ENCODE measurements around the gene NETO1. TPM values are rescaled to one million over a fixed set of nuclear protein-coding genes. Genes with fewer than 3 reads are reported as not detected.

The NETO1 gene
- polyA plus RNA-seq, 2 of the 4 experiments (the other 2 are of a cell fraction): 0.04 TPM; not detected in 1

DNA sequence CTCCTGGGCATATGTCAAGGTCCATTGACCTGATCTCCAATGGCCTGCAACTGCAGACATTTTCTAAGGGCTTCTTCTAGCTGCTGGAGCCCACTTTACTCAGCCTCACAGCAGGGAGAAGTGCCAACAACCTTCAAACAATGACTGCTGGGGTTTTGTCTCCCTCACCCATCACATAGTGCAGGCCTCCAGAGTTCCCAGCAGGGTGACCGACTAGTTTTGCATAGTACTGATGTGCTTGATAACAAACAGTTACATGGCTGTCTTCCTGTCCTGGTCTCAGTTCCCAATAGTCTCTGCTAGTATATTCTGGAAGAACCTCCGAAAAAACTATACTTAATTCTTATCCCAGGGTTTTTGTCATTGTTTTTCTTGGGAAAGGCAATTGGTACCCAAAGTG is 10.4 kb upstream of the NETO1 start (continued):
- TF ChIP-seq HMGXB4 (CRISPR knock-in tag; IDR thresholded peaks at IDR 0.05; ENCODE audit: borderline replicate concordance): no peak
- no peak for TF ChIP-seq EHF (CRISPR knock-in tag; IDR thresholded peaks at IDR 0.05)

DNA sequence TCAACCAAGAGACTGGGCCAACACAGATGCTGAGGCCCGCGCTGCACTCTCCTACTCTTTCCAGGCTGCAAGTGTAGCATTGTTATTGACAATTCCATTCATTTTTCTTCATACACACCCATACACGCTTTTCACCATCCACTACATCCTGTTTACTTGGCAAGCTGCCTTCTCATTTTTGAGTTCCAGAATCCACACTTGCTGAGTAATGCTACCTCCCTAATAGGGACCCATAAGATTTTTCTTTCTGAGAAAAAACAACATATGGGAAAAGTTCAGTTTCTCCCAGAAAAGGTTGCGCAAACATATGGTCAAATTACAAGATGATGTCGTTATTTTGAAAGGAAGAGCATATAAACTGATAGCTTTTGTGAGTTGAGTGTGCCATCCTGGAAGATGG is 3.3 kb upstream of the NETO1 start:
- CTCF ChIA-PET: no interaction called here
- ATAC-seq (no peak), DNase-seq (ENCODE audit: low read depth in 1 of 2, low spot score in 1 of 2) (no peak), FAIRE-seq (no peak)
- H3K9me3 ChIP-seq: no peaks in the 10 kb centered on the region
- H3K4me2 ChIP-seq: no peak overlapping the region
- TF ChIP-seq REST (IDR thresholded peaks at IDR 0.05): no peak
- TF ChIP-seq GATA3 (IDR thresholded peaks at IDR 0.05; ENCODE audit: borderline replicate concordance): no peak
- TF ChIP-seq RFX5 (IDR thresholded peaks at IDR 0.05): no peak
- WGBS (ENCODE audit: missing lambda C conversion rate): 45% methylated on average over 5 of the region's 5 CpGs
- no peaks in the 10 kb centered on the region for H3K4me1 ChIP-seq
- no peak overlapping the region for H3K4me3 ChIP-seq
- POLR2A ChIA-PET: no interaction called here
- no peak overlapping the region for H3K27ac ChIP-seq

DNA sequence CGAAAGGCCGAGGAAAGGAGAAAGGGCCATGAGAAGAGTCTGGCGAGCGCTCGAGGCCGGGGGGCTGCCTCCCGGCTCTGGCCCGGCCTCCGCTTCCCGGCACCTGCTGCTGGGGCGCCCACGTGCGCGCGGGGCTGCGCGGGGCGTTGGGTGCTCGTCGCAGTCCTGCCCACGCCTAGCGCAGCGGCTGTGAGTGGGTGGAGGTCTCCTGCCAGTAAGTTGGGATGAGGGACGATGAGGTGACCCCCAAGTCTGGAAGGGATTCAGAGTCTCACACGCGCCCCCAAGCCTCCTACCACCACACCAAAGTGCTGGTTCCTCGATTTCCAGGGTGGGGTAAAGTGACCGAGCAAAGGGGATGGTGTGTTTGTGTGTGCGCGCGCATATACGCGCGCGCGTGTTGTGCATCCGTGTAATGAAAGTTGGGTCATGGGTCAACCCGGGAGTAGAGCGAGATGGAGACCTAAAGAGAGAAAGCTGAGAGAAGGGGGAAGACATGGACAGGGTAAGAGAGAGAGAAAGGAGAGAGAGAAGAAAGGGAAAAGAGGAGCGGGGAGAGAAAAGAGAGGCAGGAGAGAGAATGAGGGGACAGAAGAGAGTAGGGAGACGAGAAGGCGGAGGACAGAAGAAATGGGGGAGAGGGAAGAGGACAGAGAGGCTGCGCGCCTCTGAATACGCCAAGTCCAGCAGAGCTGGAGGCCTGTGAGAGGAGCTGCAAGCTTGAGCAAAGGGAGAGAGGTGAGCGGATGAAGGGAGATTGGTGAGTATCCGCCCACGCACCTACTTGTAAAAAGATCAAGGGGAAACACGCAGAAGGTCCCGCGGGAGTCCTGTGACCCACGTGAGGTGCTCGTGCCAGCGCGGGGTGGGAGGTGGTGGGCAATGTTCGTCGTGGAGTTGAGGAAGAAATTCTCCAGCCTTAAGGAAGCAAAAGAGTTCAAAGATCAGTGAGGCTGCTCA is 1.7 kb upstream of the NETO1 start:
- CTCF ChIA-PET: no interaction called here
- H3K4me1 ChIP-seq: no peaks in the 10 kb centered on the region
- H3K27ac ChIP-seq: no peak overlapping the region
- no peak for ATAC-seq
- TF ChIP-seq, protein P1, sequence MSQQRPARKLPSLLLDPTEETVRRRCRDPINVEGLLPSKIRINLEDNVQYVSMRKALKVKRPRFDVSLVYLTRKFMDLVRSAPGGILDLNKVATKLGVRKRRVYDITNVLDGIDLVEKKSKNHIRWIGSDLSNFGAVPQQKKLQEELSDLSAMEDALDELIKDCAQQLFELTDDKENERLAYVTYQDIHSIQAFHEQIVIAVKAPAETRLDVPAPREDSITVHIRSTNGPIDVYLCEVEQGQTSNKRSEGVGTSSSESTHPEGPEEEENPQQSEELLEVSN (IDR thresholded peaks at IDR 0.05; ENCODE audit: borderline replicate concordance, low read depth): no peak
- TF ChIP-seq ZSCAN20 (CRISPR knock-in tag; IDR thresholded peaks at IDR 0.05) (no peak), EP300 (IDR thresholded peaks at IDR 0.05) (no peak), FOSL2 (IDR thresholded peaks at IDR 0.05) (no peak), FOSL2 (CRISPR knock-in tag; IDR thresholded peaks at IDR 0.05) (no peak), ATOH8 (CRISPR knock-in tag; IDR thresholded peaks at IDR 0.05; ENCODE audit: low read depth) (no peak)
- TF ChIP-seq, protein P2, sequence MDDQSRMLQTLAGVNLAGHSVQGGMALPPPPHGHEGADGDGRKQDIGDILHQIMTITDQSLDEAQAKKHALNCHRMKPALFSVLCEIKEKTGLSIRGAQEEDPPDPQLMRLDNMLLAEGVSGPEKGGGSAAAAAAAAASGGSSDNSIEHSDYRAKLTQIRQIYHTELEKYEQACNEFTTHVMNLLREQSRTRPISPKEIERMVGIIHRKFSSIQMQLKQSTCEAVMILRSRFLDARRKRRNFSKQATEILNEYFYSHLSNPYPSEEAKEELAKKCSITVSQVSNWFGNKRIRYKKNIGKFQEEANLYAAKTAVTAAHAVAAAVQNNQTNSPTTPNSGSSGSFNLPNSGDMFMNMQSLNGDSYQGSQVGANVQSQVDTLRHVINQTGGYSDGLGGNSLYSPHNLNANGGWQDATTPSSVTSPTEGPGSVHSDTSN (IDR thresholded peaks at IDR 0.05): no peak
- WGBS (ENCODE audit: missing lambda C conversion rate): 61% methylated on average over 33 of the region's 57 CpGs
- POLR2A ChIA-PET: no interaction called here
- peak overlapping the region; percentile 34; the same call in 1 of the 3 replicates for H3K4me3 ChIP-seq
- FAIRE-seq: no peak
- no peaks in the 10 kb centered on the region for H3K9me3 ChIP-seq
- H3K4me2 ChIP-seq: peak overlapping the region; percentile 71; the same call in 1 of the 3 replicates
- DNase-seq (ENCODE audit: low read depth in 1 of 2, low spot score in 1 of 2): no peak
